Measurements from ENCODE around the gene CTBP1. TPM values are rescaled to one million over a fixed set of nuclear protein-coding genes. Genes with fewer than 3 reads are reported as not detected.
A peak's percentile ranks its signal among the peaks of the same experiment; 100 is the strongest.

The CTBP1 gene
- total RNA-seq, 8 experiments from 2014 or later, result 120 to 180 (median 146) TPM

- WGBS, 10 experiments, result 38% methylated on average over 1 of the region's 1 CpG; no CpG with 5 or more reads in 9 of the 10 experiments
- Histone ChIP-seq H3K27ac (no peak overlapping the region), H3K4me1 (replicated peaks in 1 of 2) (peaks cover 7 to 19% of the 10 kb centered on the region in 2 donors), H3K4me3 (no peak overlapping the region)
- in situ Hi-C loops (cut with MboI; ENCODE audit: low pct_unique_long_range_greater_than_20kb in 2 of 9, low sequenced_read_pairs in 9 of 9, unreplicated experiment in 9 of 9), result no loop called here
- peak in 2 of 8 experiments; percentile 13 to 35 for ATAC-seq (replicated peaks in 6 of 8)
Measured at GRCh38 chr4:1176398-1177273, 72.3 kb downstream of the CTBP1 start.

GRCh38 chr4:1175635-1176229 is 73.2 kb downstream of the CTBP1 start:
- in situ Hi-C loops (cut with MboI; ENCODE audit: low pct_unique_long_range_greater_than_20kb in 2 of 9, low sequenced_read_pairs in 9 of 9, unreplicated experiment in 9 of 9), result no loop called here
- 100% methylated on average over 1 of the region's 7 CpGs; no CpG with 5 or more reads in 8 of the 10 experiments for WGBS, 10 experiments
- H3K4me3 ChIP-seq, result no peak overlapping the region

GRCh38 chr4:1174941-1175634 is 73.8 kb downstream of the CTBP1 start:
- Histone ChIP-seq H3K4me3 (no peak overlapping the region), H3K4me1 (replicated peaks in 1 of 2) (peaks cover 7 to 20% of the 10 kb centered on the region in 2 donors), H3K27ac (no peak overlapping the region)
- in situ Hi-C loops (cut with MboI; ENCODE audit: low pct_unique_long_range_greater_than_20kb in 2 of 9, low sequenced_read_pairs in 9 of 9, unreplicated experiment in 9 of 9), result no loop called here
- ATAC-seq (replicated peaks in 6 of 8), result no peak
- WGBS, 10 experiments, result 74 to 91% (median 87%) methylated on average over 3 to 7 of the region's 20 CpGs; no CpG with 5 or more reads in 7 of the 10 experiments

More at GRCh38 chr4:1175635-1176229, 73.2 kb downstream of the CTBP1 start:
- H3K27ac ChIP-seq, result no peak overlapping the region
- ATAC-seq (replicated peaks in 6 of 8), result no peak
- peaks cover 7 to 20% of the 10 kb centered on the region in 2 donors for H3K4me1 ChIP-seq (replicated peaks in 1 of 2)

- in situ Hi-C loops (cut with MboI; ENCODE audit: low pct_unique_long_range_greater_than_20kb in 2 of 9, low sequenced_read_pairs in 9 of 9, unreplicated experiment in 9 of 9), result no loop called here
- H3K4me3 ChIP-seq, result no peak overlapping the region
- H3K27ac ChIP-seq, result no peak overlapping the region
- 29 to 71% (median 50%) methylated on average over 2 to 6 of the region's 20 CpGs; no CpG with 5 or more reads in 1 of the 10 experiments for WGBS, 10 experiments
- ATAC-seq (replicated peaks in 6 of 8), result peak in 6 of 8 experiments; percentile 27 to 42 (median 31)
- peaks cover 7 to 21% of the 10 kb centered on the region in 2 donors for H3K4me1 ChIP-seq (replicated peaks in 1 of 2)
Measured at GRCh38 chr4:1172971-1173757, 75.8 kb downstream of the CTBP1 start.

GRCh38 chr4:1172228-1172851 is 76.6 kb downstream of the CTBP1 start, which contains the start of gene SPON2:
Gene SPON2 (minus strand): TSS chr4:1172583.
- Histone ChIP-seq H3K27ac (no peak within 1 kb of the TSS), H3K4me1 (replicated peaks in 1 of 2) (peaks cover 7 to 25% of the 10 kb centered on the region in 2 donors), H3K4me3 (peak within 1 kb of the TSS in 4 of 5 donors; percentile 4 to 15 (median 10))
- peak in 4 of 8 experiments; percentile 4 to 7 (median 6) for ATAC-seq (replicated peaks in 6 of 8)
- WGBS, 10 experiments, result 8 to 15% methylated on average over 4 to 9 of the region's 54 CpGs; no CpG with 5 or more reads in 8 of the 10 experiments
- in situ Hi-C loops (cut with MboI; ENCODE audit: low pct_unique_long_range_greater_than_20kb in 2 of 9, low sequenced_read_pairs in 9 of 9, unreplicated experiment in 9 of 9), result no loop called here

GRCh38 chr4:1171311-1172227 is 77.4 kb downstream of the CTBP1 start:
- Histone ChIP-seq H3K4me3 (peak overlapping the region; percentile 0 to 15 (median 6)), H3K27ac (no peak overlapping the region), H3K4me1 (replicated peaks in 1 of 2) (peaks cover 7 to 25% of the 10 kb centered on the region in 2 donors)
- ATAC-seq (replicated peaks in 6 of 8), result peak in 5 of 8 experiments; percentile 1 to 22 (median 7)
- WGBS, 10 experiments, result 7% methylated on average over 3 of the region's 88 CpGs; no CpG with 5 or more reads in 9 of the 10 experiments
- in situ Hi-C loops (cut with MboI; ENCODE audit: low pct_unique_long_range_greater_than_20kb in 2 of 9, low sequenced_read_pairs in 9 of 9, unreplicated experiment in 9 of 9), result no loop called here

GRCh38 chr4:1170976-1171310 is 78.0 kb downstream of the CTBP1 start:
- peak overlapping the region in 3 of 5 donors; percentile 0 to 6 (median 4) for H3K4me3 ChIP-seq
- WGBS, 10 experiments, result 20% methylated on average over 1 of the region's 42 CpGs; no CpG with 5 or more reads in 9 of the 10 experiments
- no peak overlapping the region for H3K27ac ChIP-seq
- no peak for ATAC-seq (replicated peaks in 6 of 8)
- in situ Hi-C loops (cut with MboI; ENCODE audit: low pct_unique_long_range_greater_than_20kb in 2 of 9, low sequenced_read_pairs in 9 of 9, unreplicated experiment in 9 of 9), result no loop called here
- H3K4me1 ChIP-seq (replicated peaks in 1 of 2), result peaks cover 7 to 25% of the 10 kb centered on the region in 2 donors

GRCh38 chr4:1170156-1170975 is 78.6 kb downstream of the CTBP1 start:
- 85 to 100% (median 100%) methylated on average over 1 to 13 of the region's 37 CpGs; no CpG with 5 or more reads in 4 of the 10 experiments for WGBS, 10 experiments
- Histone ChIP-seq H3K4me1 (replicated peaks in 1 of 2) (peaks cover 7 to 25% of the 10 kb centered on the region in 2 donors), H3K4me3 (no peak overlapping the region), H3K27ac (no peak overlapping the region)
- in situ Hi-C loops (cut with MboI; ENCODE audit: low pct_unique_long_range_greater_than_20kb in 2 of 9, low sequenced_read_pairs in 9 of 9, unreplicated experiment in 9 of 9), result no loop called here
- ATAC-seq (replicated peaks in 6 of 8), result no peak

GRCh38 chr4:1169691-1170096 is 79.2 kb downstream of the CTBP1 start:
- Histone ChIP-seq H3K4me1 (replicated peaks in 1 of 2) (peaks cover 7 to 25% of the 10 kb centered on the region in 2 donors), H3K27ac (no peak overlapping the region), H3K4me3 (no peak overlapping the region)
- 78 to 100% (median 90%) methylated on average over 1 to 4 of the region's 13 CpGs; no CpG with 5 or more reads in 6 of the 10 experiments for WGBS, 10 experiments
- ATAC-seq (replicated peaks in 6 of 8), result no peak
- in situ Hi-C loops (cut with MboI; ENCODE audit: low pct_unique_long_range_greater_than_20kb in 2 of 9, low sequenced_read_pairs in 9 of 9, unreplicated experiment in 9 of 9), result no loop called here

- ATAC-seq (replicated peaks in 6 of 8), result no peak
- in situ Hi-C loops (cut with MboI; ENCODE audit: low pct_unique_long_range_greater_than_20kb in 2 of 9, low sequenced_read_pairs in 9 of 9, unreplicated experiment in 9 of 9), result no loop called here
- Histone ChIP-seq H3K4me3 (no peak overlapping the region), H3K4me1 (replicated peaks in 1 of 2) (peaks cover 7 to 25% of the 10 kb centered on the region in 2 donors), H3K27ac (no peak overlapping the region)
- WGBS, 10 experiments, result 90 to 100% methylated on average over 1 to 2 of the region's 17 CpGs; no CpG with 5 or more reads in 8 of the 10 experiments
Measured at GRCh38 chr4:1169171-1169671, 79.7 kb downstream of the CTBP1 start.
